Upper lobe of left lung (tissue), 6 donors: ENCODE measurements around the gene TMEM201. TPM values are rescaled to one million over a fixed set of nuclear protein-coding genes. Genes with fewer than 3 reads are reported as not detected.
A peak's percentile ranks its signal among the peaks of the same experiment; 100 is the strongest.

Experiments
- ATAC-seq, 2 donors: fragments of 200-7000 bp; cut with Tn5 transposase; one replicate each; pipeline ENCODE4 v1.9.1; 2022; ENCODE audit warnings: mild to moderate bottlenecking in 2 of 2, moderate library complexity in 2 of 2; ENCODE audit not compliant: low FRiP score in 2 of 2
- DNase-seq, 2 donors: peaks; one replicate each; pipeline ENCODE4 v3.0.0-alpha.2; 2019 to 2020
- H3K27ac ChIP-seq, 4 donors: fragments of 200-600 bp; sonication (generic); one replicate each; pipeline ENCODE4 v1.5.1; 2016 to 2019
- H3K27me3 ChIP-seq, 4 donors: fragments of 200-600 bp; sonication (generic); one replicate each; pipeline ENCODE4 v1.5.1; 2017 to 2019
- H3K36me3 ChIP-seq, 4 donors: fragments of 200-600 bp; sonication (generic); one replicate each; pipeline ENCODE4 v1.5.1; 2016 to 2019
- H3K4me1 ChIP-seq, 4 donors: fragments of 200-600 bp; sonication (generic); one replicate each; pipeline ENCODE4 v1.5.1; 2018 to 2019
- H3K4me3 ChIP-seq, 4 donors: fragments of 200-600 bp; sonication (generic); one replicate each; pipeline ENCODE4 v1.5.1; 2017 to 2019; ENCODE audit warnings: mild to moderate bottlenecking in 2 of 4, moderate library complexity in 1 of 4
- H3K9me3 ChIP-seq, 4 donors: fragments of 200-600 bp; sonication (generic); one replicate each; pipeline ENCODE4 v1.5.1; 2018 to 2019
- EP300 ChIP-seq, 4 donors: sonication (generic); formaldehyde crosslinking; IDR thresholded peaks; one replicate each; pipeline ENCODE4 v1.5.1; 2017; ENCODE audit warnings: antibody characterized with exemption in 4 of 4, control low read depth in 2 of 4
- POLR2A ChIP-seq, 4 donors: fragments of 450-650 bp; IDR thresholded peaks; one replicate each; pipeline ENCODE4 v1.5.1; 2016 to 2017; ENCODE audit warnings: antibody characterized with exemption in 4 of 4, mild to moderate bottlenecking in 2 of 4
- POLR2AphosphoS5 ChIP-seq, 2 donors: sonication (generic); formaldehyde crosslinking; IDR thresholded peaks; one replicate each; pipeline ENCODE4 v1.5.1; 2017; ENCODE audit warnings: antibody characterized with exemption in 2 of 2
- WGBS, 2 donors: methylation state at CpG; one replicate each; pipeline ENCODE4 v1.1.5; 2017 to 2018; 5-methylcytosine and 5-hydroxymethylcytosine counted together
- total RNA-seq, 6 donors: library from RNA; depleted of rRNA in 4 of 6; stranded (reverse); fragments of >200 nt in 4 of 6; gene quantifications; one replicate each; pipeline versions ENCODE4 v1.1.0 to v1.2.1, GENCODE V29; 2016 to 2021
- TF ChIP-seq, protein P1 (sequence below), 6 experiments: fragments of 450-650 bp in 4 of 6; fragments of 200-600 bp in 2 of 6; sonication (generic) in 2 of 6; IDR thresholded peaks; one replicate each; pipeline ENCODE4 v1.5.1; 2016 to 2019; ENCODE audit warnings: antibody characterized with exemption in 6 of 6
- donor health status: DM: no; HTN: no; CAD: no; lungs with moderate emphysema.
- donor health status: DM: no; HTN: yes; CAD: no; lungs with severe emphysema.

Gene TMEM201, protein sequence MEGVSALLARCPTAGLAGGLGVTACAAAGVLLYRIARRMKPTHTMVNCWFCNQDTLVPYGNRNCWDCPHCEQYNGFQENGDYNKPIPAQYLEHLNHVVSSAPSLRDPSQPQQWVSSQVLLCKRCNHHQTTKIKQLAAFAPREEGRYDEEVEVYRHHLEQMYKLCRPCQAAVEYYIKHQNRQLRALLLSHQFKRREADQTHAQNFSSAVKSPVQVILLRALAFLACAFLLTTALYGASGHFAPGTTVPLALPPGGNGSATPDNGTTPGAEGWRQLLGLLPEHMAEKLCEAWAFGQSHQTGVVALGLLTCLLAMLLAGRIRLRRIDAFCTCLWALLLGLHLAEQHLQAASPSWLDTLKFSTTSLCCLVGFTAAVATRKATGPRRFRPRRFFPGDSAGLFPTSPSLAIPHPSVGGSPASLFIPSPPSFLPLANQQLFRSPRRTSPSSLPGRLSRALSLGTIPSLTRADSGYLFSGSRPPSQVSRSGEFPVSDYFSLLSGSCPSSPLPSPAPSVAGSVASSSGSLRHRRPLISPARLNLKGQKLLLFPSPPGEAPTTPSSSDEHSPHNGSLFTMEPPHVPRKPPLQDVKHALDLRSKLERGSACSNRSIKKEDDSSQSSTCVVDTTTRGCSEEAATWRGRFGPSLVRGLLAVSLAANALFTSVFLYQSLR
- total RNA-seq, result 10 to 100 TPM in 2 of 6 donors, 1 to 10 TPM in 4; 6.2 to 12.0 (median 8.1) TPM

- Histone ChIP-seq H3K4me3 (peak within 1 kb of the TSS; percentile 55 to 91 (median 80)), H3K27me3 (no peaks in the 10 kb centered on the region), H3K9me3 (no peaks in the 10 kb centered on the region), H3K36me3 (no peaks in the 10 kb centered on the region), H3K4me1 (peaks cover 19 to 44% (median 25%) of the 10 kb centered on the region in 4 donors), H3K27ac (peak within 1 kb of the TSS; percentile 21 to 76 (median 48))
- peak in 1 of 4 donors; percentile 14 for TF ChIP-seq POLR2A (IDR thresholded peaks at IDR 0.05)
- TF ChIP-seq, protein P1, sequence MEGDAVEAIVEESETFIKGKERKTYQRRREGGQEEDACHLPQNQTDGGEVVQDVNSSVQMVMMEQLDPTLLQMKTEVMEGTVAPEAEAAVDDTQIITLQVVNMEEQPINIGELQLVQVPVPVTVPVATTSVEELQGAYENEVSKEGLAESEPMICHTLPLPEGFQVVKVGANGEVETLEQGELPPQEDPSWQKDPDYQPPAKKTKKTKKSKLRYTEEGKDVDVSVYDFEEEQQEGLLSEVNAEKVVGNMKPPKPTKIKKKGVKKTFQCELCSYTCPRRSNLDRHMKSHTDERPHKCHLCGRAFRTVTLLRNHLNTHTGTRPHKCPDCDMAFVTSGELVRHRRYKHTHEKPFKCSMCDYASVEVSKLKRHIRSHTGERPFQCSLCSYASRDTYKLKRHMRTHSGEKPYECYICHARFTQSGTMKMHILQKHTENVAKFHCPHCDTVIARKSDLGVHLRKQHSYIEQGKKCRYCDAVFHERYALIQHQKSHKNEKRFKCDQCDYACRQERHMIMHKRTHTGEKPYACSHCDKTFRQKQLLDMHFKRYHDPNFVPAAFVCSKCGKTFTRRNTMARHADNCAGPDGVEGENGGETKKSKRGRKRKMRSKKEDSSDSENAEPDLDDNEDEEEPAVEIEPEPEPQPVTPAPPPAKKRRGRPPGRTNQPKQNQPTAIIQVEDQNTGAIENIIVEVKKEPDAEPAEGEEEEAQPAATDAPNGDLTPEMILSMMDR (IDR thresholded peaks at IDR 0.05), result peak; percentile 87 to 97 (median 92)
- TF ChIP-seq POLR2AphosphoS5 (IDR thresholded peaks at IDR 0.05), result peak in 1 of 2 donors; percentile 35
- TF ChIP-seq EP300 (IDR thresholded peaks at IDR 0.05), result no peak
- peak; percentile 95 to 100 for DNase-seq
- 0% methylated on average over 2 to 11 of the region's 94 CpGs for WGBS, 2 donors
- peak; percentile 96 to 98 for ATAC-seq
Measured at GRCh38 chr1:9588551-9589143, at the start of gene TMEM201. Gene TMEM201, plus strand, starts transcription at chr1:9588911. Its CDS starts 20 bp downstream, at chr1:9588931.

DNA sequence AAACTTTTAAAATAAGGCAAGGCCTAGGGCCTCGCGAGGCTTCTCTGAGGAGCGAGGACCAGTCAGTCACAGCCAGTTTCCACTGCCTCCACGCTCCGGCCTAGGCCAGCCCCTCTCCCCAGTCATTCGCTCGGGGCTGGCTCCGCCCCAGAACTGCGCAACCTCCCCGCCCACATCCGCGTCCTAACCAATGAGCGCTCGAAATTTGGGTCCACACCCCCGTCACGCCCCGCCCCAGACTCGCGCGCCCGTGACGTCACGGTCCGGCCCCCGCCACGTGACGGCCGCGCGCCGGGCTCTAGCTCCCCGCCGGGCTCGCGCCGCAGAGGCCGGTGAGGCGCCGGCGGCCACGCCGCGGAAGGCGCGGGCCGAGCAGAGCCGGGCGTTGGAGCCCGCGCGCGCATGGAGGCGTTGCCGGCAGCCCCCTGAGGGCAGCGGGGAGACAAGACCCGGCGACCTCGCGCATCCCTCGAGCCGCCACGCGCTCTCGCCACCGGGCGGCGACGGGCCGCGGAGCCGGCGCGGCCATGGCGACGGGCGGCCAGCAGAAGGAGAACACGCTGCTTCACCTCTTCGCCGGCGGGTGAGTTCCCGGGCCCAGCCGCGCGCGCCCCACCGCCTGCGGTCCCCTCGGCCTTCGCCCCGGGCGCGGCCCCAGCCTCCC lies 49.4 kb upstream of the TMEM201 start, which contains the start of gene SLC25A33:
TSS of gene SLC25A33 (plus strand) at position 301 of the 664 bp plus-strand sequence. CDS start at position 528, 227 bp downstream.
- no peaks in the 10 kb centered on the region for H3K27me3 ChIP-seq
- peak within 1 kb of the TSS; percentile 49 to 94 (median 88) for H3K4me3 ChIP-seq
- H3K9me3 ChIP-seq, result no peaks in the 10 kb centered on the region
- ATAC-seq, result peak; percentile 99
- TF ChIP-seq, protein P1 (IDR thresholded peaks at IDR 0.05), result peak in 4 of 6 experiments; percentile 48 to 66 (median 57)
- TF ChIP-seq POLR2AphosphoS5 (IDR thresholded peaks at IDR 0.05), result peak; percentile 14 to 75
- peak in 1 of 4 donors; percentile 53 for TF ChIP-seq EP300 (IDR thresholded peaks at IDR 0.05)
- peak in 3 of 4 donors; percentile 91 to 96 (median 94) for TF ChIP-seq POLR2A (IDR thresholded peaks at IDR 0.05)
- peak within 1 kb of the TSS; percentile 70 to 95 (median 90) for H3K27ac ChIP-seq
- WGBS, 2 donors, result 0 to 3% methylated on average over 7 to 30 of the region's 92 CpGs
- H3K36me3 ChIP-seq, result no peaks in the 10 kb centered on the region
- H3K4me1 ChIP-seq, result peaks cover 8 to 32% (median 21%) of the 10 kb centered on the region in 4 donors
- DNase-seq, result peak; percentile 96 to 99

- DNase-seq (peak in 1 of 2 donors; percentile 34), ATAC-seq (peak; percentile 52 to 84)
- Histone ChIP-seq H3K4me3 (peak overlapping the region; percentile 49 to 94 (median 88)), H3K4me1 (peaks cover 8 to 32% (median 21%) of the 10 kb centered on the region in 4 donors), H3K27ac (peak overlapping the region; percentile 70 to 95 (median 90)), H3K27me3 (no peaks in the 10 kb centered on the region), H3K36me3 (no peaks in the 10 kb centered on the region), H3K9me3 (no peaks in the 10 kb centered on the region)
- 12 to 15% methylated on average over 24 to 31 of the region's 61 CpGs for whole genome bisulfite sequencing, 2 donors
- no peak for TF ChIP-seq POLR2AphosphoS5 (IDR thresholded peaks at IDR 0.05)
- TF ChIP-seq, protein P1 (IDR thresholded peaks at IDR 0.05), result no peak
- TF ChIP-seq EP300 (IDR thresholded peaks at IDR 0.05), result no peak
- no peak for TF ChIP-seq POLR2A (IDR thresholded peaks at IDR 0.05)
Measured at GRCh38 chr1:9539829-9540550, 48.7 kb upstream of the TMEM201 start.

DNA sequence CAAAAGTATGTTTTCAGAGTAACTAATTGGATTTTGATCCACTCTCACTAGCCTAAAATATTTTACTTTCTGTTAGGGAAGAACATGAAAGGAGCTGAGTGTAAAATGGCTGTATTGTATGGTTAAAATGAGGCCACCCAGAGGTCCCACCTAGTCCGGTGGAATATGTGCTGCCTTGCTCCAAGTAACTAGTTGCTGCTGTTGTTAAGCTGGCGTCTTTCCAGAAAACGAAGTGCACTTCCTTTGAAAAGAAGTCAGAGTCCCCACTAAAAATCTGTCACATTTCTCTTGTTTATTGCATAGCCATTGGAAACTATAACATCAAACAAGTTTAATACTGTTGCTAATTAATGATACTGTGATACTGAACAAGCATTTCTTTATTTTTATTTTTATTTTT lies 46.3 kb upstream of the TMEM201 start:
- H3K4me1 ChIP-seq, result peaks cover 8 to 32% (median 21%) of the 10 kb centered on the region in 4 donors
- peak overlapping the region in 2 of 4 donors; percentile 10 to 12 for H3K27ac ChIP-seq
- H3K4me3 ChIP-seq, result no peak overlapping the region
- ATAC-seq, result no peak
- no peak for TF ChIP-seq POLR2AphosphoS5 (IDR thresholded peaks at IDR 0.05)
- no peak for TF ChIP-seq EP300 (IDR thresholded peaks at IDR 0.05)
- TF ChIP-seq, protein P1 (IDR thresholded peaks at IDR 0.05), result no peak
- peak in 1 of 2 donors; percentile 22 for DNase-seq
- H3K27me3 ChIP-seq, result no peaks in the 10 kb centered on the region
- no peaks in the 10 kb centered on the region for H3K36me3 ChIP-seq
- 11 to 18% methylated on average over 3 of the region's 3 CpGs for whole genome bisulfite sequencing, 2 donors
- no peaks in the 10 kb centered on the region for H3K9me3 ChIP-seq
